Stimulated activated CD4-positive, alpha-beta T cell treated with anti-CD3 and anti-CD28 coated beads, Interleukin-12 subunit alpha, Interleukin-12 subunit beta, amount 100 ng/mL, for 4 hours (primary cell): ENCODE measurements around the gene EREG.

Experiments
- DNase-seq: peaks from one replicate; pipeline ENCODE4 v3.0.0-alpha.2; 2020

The EREG gene

DNA sequence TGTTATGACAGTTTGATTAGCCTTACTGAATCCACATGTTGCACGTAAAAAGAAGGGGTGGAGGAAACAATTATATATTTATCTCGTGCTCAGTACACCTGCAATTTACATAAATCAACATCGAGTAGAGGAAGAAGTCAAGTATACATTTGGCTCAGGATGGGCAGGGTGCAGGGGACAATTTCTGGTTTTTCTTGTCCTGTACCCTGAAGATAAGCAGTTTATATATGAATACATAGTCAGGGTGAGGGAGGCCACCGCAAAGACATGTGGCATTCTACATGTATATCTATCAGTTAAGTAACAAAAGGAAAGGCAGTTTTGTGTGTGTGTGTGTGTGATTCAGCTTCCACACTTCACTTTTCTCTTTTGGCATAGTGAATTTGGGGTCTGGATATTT lies 11.1 kb upstream of the EREG start:
- no peak for DNase-seq

DNA sequence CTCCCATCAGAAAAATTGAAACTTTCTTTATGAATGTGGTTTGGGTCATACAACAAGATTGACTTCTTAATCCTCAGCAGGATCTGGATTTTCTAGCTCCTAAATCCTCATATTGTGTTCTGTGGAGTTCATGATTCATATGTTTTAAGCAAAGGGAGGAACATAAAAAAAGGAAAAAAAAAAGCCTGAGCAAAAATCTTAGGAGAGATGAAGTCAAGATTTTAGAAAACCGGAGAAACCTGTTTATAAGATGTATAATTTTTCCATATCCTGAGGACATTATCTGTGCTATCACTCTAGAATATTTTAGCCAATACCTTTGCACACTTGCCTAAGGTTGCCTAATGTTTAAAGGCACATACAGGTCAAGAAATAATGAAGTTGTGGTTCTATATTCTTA lies 7.0 kb upstream of the EREG start:
- DNase-seq: no peak

DNA sequence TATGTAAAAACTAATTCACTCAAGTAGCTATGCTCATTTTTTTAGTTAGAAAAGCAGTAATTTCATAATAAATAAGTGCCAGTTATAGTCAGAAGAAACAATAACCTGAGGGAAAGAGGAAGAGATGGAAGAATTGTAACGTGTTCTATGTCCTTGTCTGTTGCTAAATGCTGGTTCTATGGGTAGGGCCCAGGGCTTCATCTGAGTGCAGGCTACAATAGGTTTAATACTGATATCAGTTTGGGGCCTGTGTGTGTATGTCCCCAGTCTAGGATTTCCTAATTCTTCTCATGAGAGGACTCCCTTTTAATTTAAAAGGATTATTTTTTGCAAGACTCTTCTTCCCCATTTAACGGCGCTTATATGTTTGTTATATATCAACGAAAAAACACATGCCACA lies 3.3 kb upstream of the EREG start:
- no peak for DNase-seq

DNA sequence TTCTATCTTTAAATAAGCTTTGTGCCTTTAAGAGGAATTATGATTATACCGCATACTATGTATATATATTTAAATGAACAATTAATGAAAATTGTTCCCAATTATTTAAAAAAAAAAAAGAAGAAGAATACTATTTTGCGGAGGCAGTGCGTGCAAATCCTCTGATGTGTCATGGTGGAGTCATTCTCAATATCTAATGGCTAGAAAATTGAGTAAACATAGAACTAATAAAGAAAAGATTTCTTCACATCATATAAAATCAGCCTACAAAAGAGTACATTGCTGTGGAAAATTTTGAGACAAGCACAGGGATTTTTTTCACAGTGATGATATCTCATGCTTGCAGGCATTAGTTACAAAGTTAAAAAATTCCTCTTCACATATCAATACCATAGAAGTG lies 2.6 kb upstream of the EREG start:
- DNase-seq: no peak

DNA sequence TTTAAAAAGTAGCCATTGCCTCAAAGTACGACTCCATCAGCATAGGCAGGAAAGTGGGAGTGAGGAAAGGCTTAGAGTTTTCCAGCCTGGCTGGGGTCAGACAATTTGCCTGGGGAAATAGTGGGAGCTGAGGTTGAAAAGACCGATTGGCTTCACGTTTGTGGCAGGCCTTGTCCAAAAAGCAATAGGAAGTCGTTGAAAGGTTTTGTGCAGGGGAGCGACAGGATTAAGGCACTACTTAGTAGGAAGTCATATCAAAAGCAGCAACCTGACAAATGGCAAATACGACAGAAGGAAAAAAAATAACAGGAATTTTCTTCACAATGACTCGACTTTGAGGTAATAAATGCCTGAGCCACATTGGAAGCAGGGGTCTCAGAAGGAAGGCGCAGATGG lies 691 bp upstream of the EREG start:
- DNase-seq: no peak

DNA sequence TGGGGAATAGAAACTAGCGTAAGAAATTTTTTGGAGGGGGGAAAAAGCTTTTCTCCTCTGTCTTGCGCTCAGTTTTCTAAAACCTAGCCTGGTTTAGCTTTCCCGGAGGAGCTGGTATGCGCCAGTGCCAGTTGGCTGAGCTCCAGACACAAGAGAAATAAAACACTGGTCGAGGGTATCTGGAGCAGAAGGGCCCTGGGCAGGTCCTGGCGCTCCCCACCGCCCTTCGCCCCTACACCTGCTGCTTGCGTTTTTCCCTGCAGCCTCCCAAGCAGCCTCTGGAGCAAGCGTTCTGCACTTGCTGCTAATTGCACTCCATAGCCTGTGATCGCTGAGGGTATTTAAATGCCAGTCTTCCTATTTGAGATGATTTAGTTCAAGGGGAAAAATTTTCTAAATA lies 816 bp downstream of the EREG start:
- DNase-seq: no peak

DNA sequence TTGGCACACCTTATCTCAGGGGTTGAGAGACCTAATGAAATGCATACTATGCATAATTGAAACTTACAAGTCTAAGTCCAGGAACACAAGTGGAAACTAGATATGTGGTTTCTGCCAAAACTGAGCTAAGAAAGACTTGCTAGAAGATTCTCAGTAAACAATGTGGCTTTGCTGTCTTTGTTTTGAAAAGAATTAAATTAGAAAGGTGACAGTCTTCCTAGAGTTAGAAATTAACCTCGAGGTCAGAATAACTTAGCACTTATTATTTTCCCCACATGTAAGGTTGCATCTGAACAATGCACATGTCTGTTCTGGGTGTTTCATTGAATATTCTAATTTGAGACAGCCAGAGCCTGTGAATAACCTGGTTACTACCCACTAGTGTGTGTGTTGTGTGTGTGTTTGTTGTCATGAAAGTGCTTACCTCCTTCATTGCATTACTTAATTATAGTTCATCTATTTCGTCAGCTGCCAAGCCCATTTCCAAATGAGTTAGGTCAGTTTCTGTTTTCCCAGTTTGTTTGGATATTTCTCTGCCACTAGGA lies 1.5 kb downstream of the EREG start:
- DNase-seq: no peak

DNA sequence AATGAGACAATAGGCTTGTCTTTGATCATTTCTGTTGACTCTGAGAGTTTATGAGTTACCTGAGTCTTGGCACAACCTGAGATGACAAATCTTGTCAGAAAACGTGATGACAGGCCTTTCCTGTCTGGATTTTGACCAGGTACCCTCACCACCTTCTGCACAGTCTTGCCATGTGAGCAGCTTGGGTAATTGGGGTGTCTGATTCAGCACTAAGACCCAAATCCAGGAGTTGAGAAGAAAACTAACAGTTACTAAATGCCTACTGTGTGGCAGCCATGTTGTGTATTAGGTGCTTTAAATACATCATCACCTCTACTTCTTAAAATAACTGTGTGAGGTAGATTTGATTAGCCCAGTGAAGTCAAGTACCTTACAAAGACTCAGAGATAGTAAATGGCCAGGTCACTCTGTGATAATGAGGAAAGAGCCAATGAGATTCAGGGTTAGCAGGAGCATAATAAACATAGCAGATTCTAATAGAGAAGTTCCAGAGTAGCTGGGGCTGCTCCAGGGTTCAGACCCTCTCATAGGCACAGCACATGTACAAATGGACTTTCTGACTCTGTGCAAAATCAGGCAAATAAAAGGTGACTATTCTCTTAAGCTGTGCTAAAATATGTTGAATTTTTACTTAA lies 2.8 kb downstream of the EREG start:
- no peak for DNase-seq

DNA sequence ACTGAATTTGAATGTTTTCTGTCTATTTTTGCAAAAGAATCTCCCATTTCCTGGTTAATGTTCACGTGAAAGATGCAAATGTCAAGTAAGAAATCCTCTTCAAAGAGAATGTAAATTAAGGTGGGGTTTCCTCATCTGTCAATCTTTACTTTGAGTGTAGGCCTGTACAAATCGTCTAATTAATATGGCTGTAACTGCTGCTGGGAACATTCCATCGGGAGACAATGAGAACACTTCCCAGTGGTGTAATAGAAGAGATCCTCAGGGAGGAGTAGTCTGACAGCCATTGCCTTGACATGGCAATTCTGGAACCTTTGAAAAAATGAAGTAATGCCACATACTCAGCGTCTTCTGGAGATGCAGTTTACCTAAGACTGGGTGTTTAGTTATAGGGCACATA lies 3.7 kb downstream of the EREG start:
- DNase-seq: no peak

DNA sequence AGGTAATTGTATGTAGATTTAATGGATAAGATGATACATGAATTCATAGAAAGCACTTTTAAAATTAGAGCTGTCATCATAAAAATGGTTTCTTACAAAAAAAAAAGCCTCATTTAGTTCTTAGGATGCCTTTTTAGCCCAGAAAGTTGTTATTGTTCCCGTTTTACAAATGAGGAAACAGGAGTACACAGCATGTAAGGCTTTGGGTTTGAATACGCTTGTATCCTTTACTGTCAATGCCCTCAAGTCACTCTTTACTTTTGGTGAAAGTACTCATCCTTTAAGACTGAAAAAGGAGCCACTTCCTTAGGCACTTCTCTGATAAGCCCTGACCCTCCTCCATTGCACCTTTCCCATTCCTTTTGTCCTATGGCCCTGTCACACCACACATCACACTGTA lies 4.9 kb downstream of the EREG start:
- DNase-seq: no peak

DNA sequence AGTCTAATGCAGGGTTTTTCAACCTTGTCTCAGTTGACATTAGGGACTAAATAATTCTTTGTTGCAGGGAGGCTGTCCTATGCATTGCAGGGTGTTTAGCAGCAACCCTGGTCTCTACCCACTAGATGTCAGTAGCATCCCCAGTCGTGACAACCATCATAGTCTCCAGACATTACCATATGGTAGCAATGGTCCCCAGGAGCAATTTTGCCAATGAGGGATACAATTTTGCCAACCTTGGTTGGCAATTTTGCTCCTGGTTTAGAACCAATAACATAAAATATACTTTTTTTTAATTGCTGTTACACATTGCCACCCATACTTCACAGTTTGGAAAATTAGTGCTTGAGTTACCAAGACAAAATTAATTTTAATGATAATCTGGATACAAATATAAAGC lies 6.0 kb downstream of the EREG start:
- no peak for DNase-seq

DNA sequence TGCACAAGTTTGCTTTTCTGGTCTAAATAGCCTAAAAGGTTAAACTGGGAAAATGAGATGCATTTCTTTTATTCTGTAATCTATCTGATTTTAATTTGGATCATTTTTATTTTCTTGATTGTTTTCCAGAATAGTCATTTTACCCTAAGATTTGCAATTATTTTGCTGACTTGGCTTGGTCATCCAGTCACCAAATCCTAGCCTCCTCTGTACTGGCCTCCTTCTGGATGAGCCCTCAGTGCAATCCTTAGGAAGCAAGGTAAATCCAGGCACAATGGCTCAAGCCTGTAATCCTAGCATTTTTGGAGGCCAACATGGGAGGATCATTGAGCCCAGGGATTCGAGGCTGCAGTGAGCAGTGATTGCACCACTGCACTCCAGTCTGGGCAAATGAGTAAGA lies 9.2 kb downstream of the EREG start:
- no peak for DNase-seq

DNA sequence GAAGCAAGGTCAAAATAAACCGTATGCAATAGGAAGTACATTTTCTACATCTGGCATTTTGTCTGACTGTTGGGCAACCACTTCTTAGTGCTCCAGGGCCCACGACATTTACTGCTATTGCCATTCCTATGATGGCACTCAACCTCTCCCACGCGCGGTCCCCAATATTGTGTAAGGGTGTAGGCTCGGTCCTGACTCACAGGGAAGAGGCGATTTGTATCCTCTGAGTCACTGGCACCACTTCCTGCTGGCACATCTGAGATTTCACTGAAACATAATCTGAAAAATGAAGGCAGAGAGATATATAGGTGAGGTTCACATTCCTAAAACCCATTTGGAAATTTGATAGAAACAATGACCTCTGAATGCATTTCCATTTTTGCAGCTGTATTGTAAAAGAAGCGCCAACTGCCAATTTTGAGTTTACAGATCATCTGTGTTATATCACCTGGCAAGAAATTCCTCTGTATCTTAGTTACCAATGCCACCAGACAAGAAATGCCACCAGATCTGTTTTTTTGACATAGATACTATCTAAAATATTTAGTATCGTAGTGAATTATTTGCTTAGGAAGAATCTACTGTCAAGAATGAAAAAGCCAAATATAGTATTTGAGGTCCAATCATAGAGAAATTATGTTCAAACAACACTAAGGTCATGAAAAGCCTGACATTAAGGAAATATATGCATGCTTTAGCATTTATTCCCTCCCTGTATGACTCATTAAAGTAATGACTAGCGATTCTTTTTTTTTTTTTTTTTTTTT lies 9.8 kb downstream of the EREG start:
- peak; percentile 2 for DNase-seq

DNA sequence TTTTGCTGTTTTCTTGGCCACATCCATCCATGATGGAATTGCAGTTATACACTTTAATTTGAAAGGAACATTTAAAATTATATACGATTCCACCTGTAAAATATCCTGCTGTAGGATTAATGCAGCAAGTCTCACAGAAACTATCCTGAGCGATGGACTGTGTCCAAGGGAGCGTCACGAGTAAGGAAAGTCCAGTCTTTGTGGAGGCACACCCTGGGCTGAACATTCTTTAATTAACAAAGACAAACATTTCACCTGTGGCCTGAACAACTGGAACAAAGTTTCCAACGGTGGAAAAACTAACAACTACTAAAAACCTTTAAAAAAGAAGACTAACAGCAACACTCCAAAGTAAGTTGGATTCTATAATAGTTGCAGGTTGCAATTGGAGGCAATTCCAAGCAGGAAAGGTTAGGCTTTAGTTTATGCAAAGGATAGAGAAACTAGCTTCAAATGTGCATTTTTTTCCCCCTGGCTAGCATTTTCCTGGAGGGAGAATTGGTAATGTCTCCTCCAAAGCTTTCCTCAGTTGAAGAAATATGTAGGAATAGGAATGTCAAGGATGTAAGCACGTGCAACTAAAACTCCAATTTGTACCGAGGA lies 11.0 kb downstream of the EREG start:
- no peak for DNase-seq

DNA sequence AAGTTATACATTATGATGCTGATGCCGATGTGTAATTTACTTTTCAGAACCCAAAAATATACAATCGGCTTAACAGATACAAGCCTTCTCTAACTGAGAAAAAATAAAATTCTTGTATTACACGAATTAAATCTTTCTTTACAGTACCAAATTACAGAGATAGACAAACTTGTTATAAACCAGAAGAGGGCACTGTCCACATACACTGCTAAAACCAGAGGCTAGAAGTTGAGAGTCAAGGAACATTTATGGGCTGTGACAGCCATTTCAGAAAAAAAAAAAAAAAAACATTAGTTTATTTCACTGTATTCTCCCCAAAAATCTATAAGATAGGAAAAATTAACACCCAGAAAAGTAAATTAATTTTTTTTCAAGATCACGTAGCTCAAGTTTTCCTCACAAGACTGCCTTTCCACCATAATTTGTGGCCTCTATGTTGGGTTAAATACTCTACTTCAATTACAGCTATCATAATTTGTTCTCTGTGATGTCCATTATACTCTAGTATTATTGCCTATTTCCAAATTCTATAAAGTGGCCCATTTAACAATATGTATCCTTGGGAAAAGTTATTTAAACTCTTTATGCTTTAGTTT lies 12.0 kb downstream of the EREG start:
- DNase-seq: no peak

DNA sequence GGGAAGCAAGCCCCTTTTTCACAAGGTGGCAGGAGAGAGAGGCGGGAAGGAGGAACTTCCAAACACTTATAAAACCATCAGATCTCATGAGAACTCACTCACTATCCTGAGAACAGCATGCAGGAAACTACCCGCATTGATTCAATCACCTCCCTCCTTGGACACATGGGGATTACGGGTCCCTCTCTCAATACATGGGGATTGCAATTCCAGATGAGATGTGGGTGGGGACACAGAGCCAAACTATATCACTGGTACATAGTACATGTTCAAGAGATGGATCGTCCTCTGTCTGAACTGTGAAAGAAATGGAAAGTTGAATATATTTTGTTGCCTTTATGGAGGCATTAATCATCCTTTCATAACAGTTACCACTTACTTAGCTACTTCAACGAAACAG lies 12.8 kb downstream of the EREG start:
- no peak for DNase-seq

DNA sequence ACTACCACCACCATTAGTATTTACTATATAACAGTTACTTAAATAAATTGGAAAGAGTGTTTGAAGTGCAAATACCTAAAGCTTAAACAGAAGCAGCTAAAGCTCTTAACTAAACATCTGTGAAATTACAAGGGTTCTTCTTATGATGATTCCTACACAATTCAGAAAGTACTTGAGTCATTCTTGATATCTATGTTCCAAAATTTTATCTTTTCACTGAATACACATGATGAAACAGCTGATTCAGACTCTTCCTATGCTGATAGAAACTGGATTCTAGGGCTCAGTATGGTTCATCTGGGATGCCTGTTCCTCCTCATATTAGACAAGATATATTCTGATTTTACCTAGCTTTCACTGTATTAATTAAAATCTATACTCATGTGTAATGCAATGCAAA lies 13.6 kb downstream of the EREG start:
- DNase-seq: no peak

DNA sequence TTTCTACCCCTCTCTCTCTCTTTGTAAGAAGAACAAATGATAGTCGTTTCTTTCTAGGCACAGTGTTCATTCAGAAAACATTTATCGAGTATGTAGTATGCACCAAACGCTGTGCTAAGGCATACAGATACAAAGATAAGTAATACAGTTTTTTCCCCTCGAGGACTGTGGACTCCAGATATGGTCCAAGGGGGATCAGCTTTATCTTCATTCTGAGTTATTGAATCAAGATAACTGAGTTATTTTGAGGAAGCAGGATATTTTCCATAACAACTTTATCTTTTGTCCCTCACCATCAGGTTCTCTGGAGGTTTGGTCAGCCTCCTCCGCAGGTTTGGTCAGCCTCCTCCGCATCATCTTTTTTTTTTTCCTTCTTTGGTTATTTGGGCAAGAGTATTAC lies 15.0 kb downstream of the EREG start:
- DNase-seq: no peak

DNA sequence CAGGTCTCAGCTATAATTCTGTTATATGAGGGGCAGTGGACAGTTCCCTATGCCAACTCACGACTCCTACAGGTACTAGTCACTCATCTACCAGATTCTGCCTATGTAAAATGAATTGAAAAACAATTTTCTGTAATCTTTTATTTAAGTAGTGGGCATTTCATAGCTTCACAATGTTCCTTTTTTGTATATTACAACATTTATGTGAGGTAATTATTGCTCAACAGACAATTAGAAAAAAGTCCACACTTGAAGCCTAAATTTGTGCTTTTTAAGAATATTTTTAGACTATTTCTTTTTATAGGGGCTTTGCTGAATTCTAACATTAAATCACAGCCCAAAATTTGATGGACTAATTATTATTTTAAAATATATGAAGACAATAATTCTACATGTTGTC lies 20.4 kb downstream of the EREG start:
- no peak for DNase-seq

DNA sequence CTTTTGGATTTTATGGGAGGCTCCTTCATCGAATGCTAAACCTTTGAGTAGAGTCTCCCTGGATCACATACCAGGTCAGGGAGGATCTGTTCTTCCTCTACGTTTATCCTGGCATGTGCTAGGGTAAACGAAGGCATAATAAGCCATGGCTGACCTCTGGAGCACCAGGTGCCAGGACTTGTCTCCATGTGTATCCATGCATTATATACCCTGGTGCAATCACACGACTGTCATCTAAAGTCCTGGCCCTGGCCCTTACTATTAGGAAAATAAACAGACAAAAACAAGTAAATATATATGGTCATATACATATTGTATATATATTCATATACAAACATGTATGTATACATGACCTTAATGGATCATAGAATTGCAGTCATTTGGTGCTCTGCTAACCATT lies 21.2 kb downstream of the EREG start:
- no peak for DNase-seq

DNA sequence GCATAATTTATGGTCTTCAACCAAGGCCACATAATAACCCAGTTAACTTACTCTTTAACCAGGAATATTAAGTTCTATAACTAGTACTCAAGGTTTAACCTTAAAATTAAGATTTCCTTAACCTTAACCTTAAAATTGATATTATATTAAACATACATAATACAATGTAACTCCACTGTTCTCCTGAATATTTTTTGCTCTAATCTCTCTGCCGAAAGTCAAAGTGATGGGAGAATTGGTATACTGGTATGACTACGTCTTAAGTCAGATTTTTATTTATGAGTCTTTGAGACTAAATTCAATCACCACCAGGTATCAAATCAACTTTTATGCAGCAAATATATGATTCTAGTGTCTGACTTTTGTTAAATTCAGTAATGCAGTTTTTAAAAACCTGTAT lies 22.8 kb downstream of the EREG start:
- DNase-seq: no peak

DNA sequence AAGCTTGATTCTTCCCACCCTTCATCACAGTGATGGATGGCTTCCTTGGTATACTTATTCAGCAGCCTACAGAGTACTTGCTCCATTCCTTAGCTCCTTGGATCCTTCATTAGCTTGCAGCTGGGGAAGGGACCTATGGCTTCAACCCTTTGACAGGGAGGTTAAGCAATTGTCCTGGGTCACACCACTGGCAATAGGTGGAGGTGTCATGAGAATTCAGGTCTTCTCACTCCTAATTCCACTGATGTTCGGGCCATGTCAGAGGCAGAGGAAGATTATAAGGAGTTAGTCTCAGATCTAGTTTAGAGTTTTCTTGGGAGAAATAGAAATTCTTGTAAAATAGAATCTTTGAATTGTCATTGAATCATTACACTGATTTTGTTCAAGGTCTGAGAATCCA lies 24.5 kb downstream of the EREG start:
- no peak for DNase-seq

DNA sequence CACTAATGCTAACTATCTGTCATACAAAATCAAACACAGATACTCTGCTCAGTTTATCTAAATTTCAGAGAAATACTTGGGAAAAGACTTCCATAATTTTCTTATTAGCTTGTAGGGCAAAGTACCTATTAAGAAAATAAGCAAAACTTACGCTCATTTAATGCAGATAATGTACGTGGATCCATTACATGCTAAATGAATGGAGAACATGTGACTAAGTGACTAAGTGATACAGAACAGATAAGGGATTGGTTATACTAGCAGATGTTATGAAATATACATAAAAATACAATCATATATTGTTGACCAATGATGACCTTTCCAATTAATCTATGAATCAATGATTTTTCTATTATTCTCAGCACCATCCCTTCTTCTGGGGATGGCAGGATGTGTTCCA lies 25.7 kb downstream of the EREG start:
- DNase-seq: no peak

DNA sequence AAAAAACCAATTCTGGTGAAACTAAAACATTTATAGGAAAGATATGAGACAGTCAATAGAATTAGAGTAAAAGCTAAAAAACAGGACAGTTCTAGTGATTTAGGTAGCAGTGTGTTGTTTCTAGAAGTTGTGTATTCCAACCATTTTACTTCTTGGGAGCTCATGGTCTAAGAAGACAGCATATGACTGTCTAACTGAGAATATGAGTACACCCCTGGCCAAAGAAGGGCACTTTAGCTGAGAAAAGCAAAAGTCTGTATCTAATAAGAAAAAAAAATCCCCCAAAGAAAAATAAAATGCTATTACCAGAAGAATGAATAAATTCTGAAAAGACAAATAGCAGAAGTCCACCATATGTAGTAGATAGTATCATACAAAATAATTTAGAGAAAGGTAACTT lies 26.4 kb downstream of the EREG start:
- DNase-seq: no peak
